HepG2 (cell line): ENCODE measurements around the gene MYL12B. TPM values are rescaled to one million over a fixed set of nuclear protein-coding genes. Genes with fewer than 3 reads are reported as not detected.

Experiments
- CREM ChIP-seq, 2 experiments: sonication (generic) in 1 of 2; formaldehyde crosslinking in 1 of 2; IDR thresholded peaks; 2 replicates each; pipeline versions ENCODE4 v1.4.0 to v1.6.1; 2016 to 2020; ENCODE audit warnings: antibody characterized with exemption in 1 of 2, mild to moderate bottlenecking in 1 of 2, missing genetic modification reagents in 1 of 2
- FOXA3 ChIP-seq: IDR thresholded peaks from 2 replicates; pipeline ENCODE4 v1.6.1; 2016; ENCODE audit warnings: missing genetic modification reagents, missing compliant biosample characterization
- HNRNPH1 ChIP-seq: fragments of 200-400 bp; formaldehyde crosslinking; optimal IDR thresholded peaks from 2 replicates; pipeline ENCODE3; 2017; ENCODE audit warnings: mild to moderate bottlenecking, low read depth, low read length
- NR0B2 ChIP-seq: sonication (generic); formaldehyde crosslinking; IDR thresholded peaks from 2 replicates; pipeline ENCODE4 v1.4.0; 2020; ENCODE audit warnings: mild to moderate bottlenecking, missing genetic modification reagents
- NR3C1 ChIP-seq: sonication (generic); formaldehyde crosslinking; IDR thresholded peaks from 2 replicates; pipeline ENCODE4 v1.4.0; 2020; ENCODE audit warnings: missing genetic modification reagents
- SALL1 ChIP-seq: sonication (generic); formaldehyde crosslinking; IDR thresholded peaks from 2 replicates; pipeline ENCODE4 v1.8.0; 2022; ENCODE audit warnings: mild to moderate bottlenecking, missing genetic modification reagents
- ZBTB37 ChIP-seq: sonication (generic); formaldehyde crosslinking; IDR thresholded peaks from 2 replicates; pipeline ENCODE4 v1.4.0; 2020; ENCODE audit warnings: mild to moderate bottlenecking, missing genetic modification reagents
- ZBTB39 ChIP-seq: sonication (generic); formaldehyde crosslinking; IDR thresholded peaks from 2 replicates; pipeline ENCODE4 v1.5.0; 2020; ENCODE audit warnings: missing genetic modification reagents
- ZFP90 ChIP-seq: sonication (generic); formaldehyde crosslinking; IDR thresholded peaks from 2 replicates; pipeline ENCODE4 v1.8.0; 2022; ENCODE audit warnings: missing genetic modification reagents, mild to moderate bottlenecking, inconsistent platforms, borderline replicate concordance
- ZNF276 ChIP-seq: sonication (generic); formaldehyde crosslinking; IDR thresholded peaks from 2 replicates; pipeline ENCODE4 v1.4.0; 2020; ENCODE audit warnings: mild to moderate bottlenecking, low read depth, missing genetic modification reagents
- ZNF44 ChIP-seq: sonication (generic); formaldehyde crosslinking; IDR thresholded peaks from 2 replicates; pipeline ENCODE4 v1.5.1; 2020; ENCODE audit warnings: mild to moderate bottlenecking, missing genetic modification reagents
- ZNF501 ChIP-seq: sonication (generic); formaldehyde crosslinking; IDR thresholded peaks from 2 replicates; pipeline ENCODE4 v1.5.1; 2020; ENCODE audit warnings: mild to moderate bottlenecking, moderate library complexity, missing genetic modification reagents
- ZNF609 ChIP-seq: sonication (generic); formaldehyde crosslinking; IDR thresholded peaks from 2 replicates; pipeline ENCODE4 v1.4.0; 2020; ENCODE audit warnings: mild to moderate bottlenecking, missing genetic modification reagents, borderline replicate concordance
- ZNF746 ChIP-seq: sonication (generic); formaldehyde crosslinking; IDR thresholded peaks from 2 replicates; pipeline ENCODE4 v1.8.0; 2022; ENCODE audit warnings: mild to moderate bottlenecking, missing genetic modification reagents
- polyA plus RNA-seq, 8 experiments: library from polyadenylated mRNA; depleted of rRNA in 3 of 8; stranded (reverse) in 7 of 8; unstranded in 1 of 8; fragments of >200 nt; fragmentation: Illumina TruSeq in 4 of 8; extraction: Trizol in 4 of 8; gene quantifications; 2 replicates each; pipeline versions ENCODE4 v1.2.1 to v1.2.3, GENCODE V29; 2011 to 2016; ENCODE audit warnings: low read depth in 4 of 8, missing spikeins in 1 of 8, mixed read lengths in 1 of 8; ENCODE audit not compliant: insufficient read depth in 1 of 8
- total RNA-seq, 5 experiments: library from RNA; depleted of rRNA; stranded (reverse); fragments of >200 nt; fragmentation: Illumina TruSeq; extraction: Trizol; gene quantifications; 2 replicates each; pipeline ENCODE4 v1.2.3, GENCODE V29; 2016; ENCODE audit warnings: low read depth in 1 of 5

MYL12B gene
- total and polyA plus RNA-seq, 2 of the 13 experiments (the other 11 are each of a cell fraction or from before 2014, with no cell fraction given), result 265 to 340 TPM

- TF ChIP-seq ZBTB39, result peak; percentile 94
- TF ChIP-seq FOXA3 (CRISPR knock-in tag), result peak; percentile 70
- TF ChIP-seq CREM (IDR thresholded peaks at IDR 0.05), result 0 out of 2 replicates have a peak, but pooled peaks have one; percentile 52
- no peak for TF ChIP-seq CREM (CRISPR knock-in tag; IDR thresholded peaks at IDR 0.05)
- no peak for TF ChIP-seq ZNF44 (CRISPR knock-in tag)
- peak; percentile 80 for TF ChIP-seq SALL1 (CRISPR knock-in tag)
- peak; percentile 79 for TF ChIP-seq NR0B2 (CRISPR knock-in tag)
- TF ChIP-seq ZFP90 (CRISPR knock-in tag), result peak; percentile 83; the same call in 1 of the 2 replicates
- TF ChIP-seq ZNF746 (CRISPR knock-in tag), result no peak
- TF ChIP-seq ZBTB37 (CRISPR knock-in tag), result 0 out of 2 replicates have a peak, but pooled peaks have one; percentile 37
- peak; percentile 90 for TF ChIP-seq ZNF501 (CRISPR knock-in tag)
- no peak for TF ChIP-seq NR3C1
- TF ChIP-seq HNRNPH1, result no peak
- TF ChIP-seq ZNF276 (CRISPR knock-in tag), result no peak
- TF ChIP-seq ZNF609, result no peak
Observed at GRCh38 chr18:3297025-3297984, 35.4 kb downstream of the MYL12B start (continued).
